SU-DHL-6 (cell line): ENCODE results near the gene NUDT14.

ENCODE experiments used
- H2AFZ ChIP-seq: fragments of 200-600 bp; sonication (generic); 2 replicates; pipeline ENCODE4 v1.6.1; 2014; ENCODE audit warnings: low read depth, mild to moderate bottlenecking, moderate library complexity, mixed read lengths, antibody characterized with exemption, low read length; ENCODE audit not compliant: severe bottlenecking
- H3F3A ChIP-seq: fragments of 200-600 bp; shearing (Covaris generic); 2 replicates; pipeline ENCODE4 v1.6.0; 2016; ENCODE audit warnings: antibody characterized with exemption, mild to moderate bottlenecking; ENCODE audit not compliant: insufficient read depth
- H3K27ac ChIP-seq: fragments of 200-600 bp; sonication (generic); 2 replicates; pipeline ENCODE4 v1.5.1; 2016; ENCODE audit warnings: low read depth, mild to moderate bottlenecking, low read length, moderate library complexity, mixed read lengths
- H3K27me3 ChIP-seq: fragments of 200-600 bp; sonication (generic), shearing (Covaris generic); 2 replicates; pipeline ENCODE4 v1.6.0; 2014; ENCODE audit warnings: mild to moderate bottlenecking, low read length
- H3K36me3 ChIP-seq: fragments of 200-600 bp; sonication (generic); 2 replicates; pipeline ENCODE4 v1.6.1; 2014; ENCODE audit warnings: mild to moderate bottlenecking, low read length, mixed read lengths
- H3K4me2 ChIP-seq: fragments of 300-600, 200-600 bp; shearing (Covaris generic), sonication (generic); 2 replicates; pipeline ENCODE4 v1.6.0; 2014; ENCODE audit warnings: low read length, low read depth, mild to moderate bottlenecking; ENCODE audit not compliant: poor library complexity, severe bottlenecking
- H3K4me3 ChIP-seq: fragments of 200-600 bp; sonication (generic); 2 replicates; pipeline ENCODE4 v1.5.1; 2014; ENCODE audit warnings: antibody characterized with exemption, low read length, mild to moderate bottlenecking, mixed read lengths; ENCODE audit not compliant: insufficient read depth, poor library complexity, severe bottlenecking
- H3K79me2 ChIP-seq: fragments of 200-600 bp; sonication (generic); 2 replicates; pipeline ENCODE4 v1.6.1; 2014; ENCODE audit warnings: mild to moderate bottlenecking, low read length, moderate library complexity; ENCODE audit not compliant: insufficient read depth
- H3K9ac ChIP-seq: fragments of 200-600 bp; sonication (generic); 2 replicates; pipeline ENCODE4 v1.7.0; 2014; ENCODE audit warnings: mild to moderate bottlenecking, low read length
- H3K9me2 ChIP-seq: fragments of 200-600 bp; sonication (generic); replicated peaks from 2 replicates; pipeline ENCODE4 v1.6.1; 2014; ENCODE audit warnings: low read length; ENCODE audit not compliant: insufficient read depth
- H3K9me3 ChIP-seq: fragments of 200-600 bp; sonication (generic); 2 replicates; pipeline ENCODE4 v1.6.1; 2014; ENCODE audit warnings: low read length, mixed read lengths; ENCODE audit not compliant: insufficient read depth
- H4K20me1 ChIP-seq: fragments of 200-600 bp; sonication (generic); 2 replicates; pipeline ENCODE4 v1.6.1; 2014; ENCODE audit warnings: low read depth, mild to moderate bottlenecking, antibody characterized with exemption, low read length, moderate library complexity, mixed read lengths
- EZH2phosphoT487 ChIP-seq: fragments of 200-600 bp; sonication (generic), shearing (Covaris generic); conservative IDR thresholded peaks from 2 replicates; pipeline ENCODE4 v1.6.1; 2018; ENCODE audit warnings: mild to moderate bottlenecking, antibody characterized with exemption, low read length, moderate library complexity, mixed read lengths
- TF ChIP-seq, protein P1 (sequence below): fragments of 200-600 bp; sonication (generic); IDR thresholded peaks from one replicate; pipeline ENCODE4 v1.5.1; 2017; ENCODE audit warnings: antibody characterized with exemption, mild to moderate bottlenecking, low read length, moderate library complexity; ENCODE audit not compliant: insufficient read depth, poor library complexity, severe bottlenecking

NUDT14 gene

DNA sequence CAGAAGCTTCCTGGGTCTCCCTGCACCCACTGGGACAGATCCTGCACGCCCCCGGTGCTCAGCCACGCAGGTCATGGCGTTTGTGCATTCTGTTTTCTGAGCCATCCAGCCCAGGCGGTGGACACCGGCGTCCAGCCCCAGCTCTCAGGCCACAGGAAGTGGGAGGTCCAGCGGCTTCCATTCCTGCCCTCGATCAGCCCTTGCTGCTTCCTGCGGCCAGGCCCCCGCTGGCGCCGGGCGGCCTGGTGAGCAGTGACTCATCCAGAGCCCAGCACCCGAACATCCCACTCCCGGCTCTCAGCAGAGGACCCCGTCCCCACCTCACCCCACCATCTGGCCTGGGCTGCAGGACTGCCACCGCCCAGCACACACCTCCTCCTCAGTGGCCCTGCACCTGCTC is 18.0 kb upstream of the NUDT14 start:
- Histone ChIP-seq H4K20me1 (no peaks in the 10 kb centered on the region), H3K36me3 (no peaks in the 10 kb centered on the region), H3K9ac (no peak overlapping the region), H3K9me3 (no peaks in the 10 kb centered on the region), H3K9me2 (no peaks in the 10 kb centered on the region), H2AFZ (no peak overlapping the region), H3F3A (no peaks in the 10 kb centered on the region), H3K27me3 (no peaks in the 10 kb centered on the region), H3K79me2 (no peaks in the 10 kb centered on the region), H3K4me3 (no peak overlapping the region), H3K4me2 (no peak overlapping the region), H3K27ac (no peak overlapping the region)
- TF ChIP-seq, protein P1, sequence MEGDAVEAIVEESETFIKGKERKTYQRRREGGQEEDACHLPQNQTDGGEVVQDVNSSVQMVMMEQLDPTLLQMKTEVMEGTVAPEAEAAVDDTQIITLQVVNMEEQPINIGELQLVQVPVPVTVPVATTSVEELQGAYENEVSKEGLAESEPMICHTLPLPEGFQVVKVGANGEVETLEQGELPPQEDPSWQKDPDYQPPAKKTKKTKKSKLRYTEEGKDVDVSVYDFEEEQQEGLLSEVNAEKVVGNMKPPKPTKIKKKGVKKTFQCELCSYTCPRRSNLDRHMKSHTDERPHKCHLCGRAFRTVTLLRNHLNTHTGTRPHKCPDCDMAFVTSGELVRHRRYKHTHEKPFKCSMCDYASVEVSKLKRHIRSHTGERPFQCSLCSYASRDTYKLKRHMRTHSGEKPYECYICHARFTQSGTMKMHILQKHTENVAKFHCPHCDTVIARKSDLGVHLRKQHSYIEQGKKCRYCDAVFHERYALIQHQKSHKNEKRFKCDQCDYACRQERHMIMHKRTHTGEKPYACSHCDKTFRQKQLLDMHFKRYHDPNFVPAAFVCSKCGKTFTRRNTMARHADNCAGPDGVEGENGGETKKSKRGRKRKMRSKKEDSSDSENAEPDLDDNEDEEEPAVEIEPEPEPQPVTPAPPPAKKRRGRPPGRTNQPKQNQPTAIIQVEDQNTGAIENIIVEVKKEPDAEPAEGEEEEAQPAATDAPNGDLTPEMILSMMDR = no peak
- no peak for TF ChIP-seq EZH2phosphoT487

DNA sequence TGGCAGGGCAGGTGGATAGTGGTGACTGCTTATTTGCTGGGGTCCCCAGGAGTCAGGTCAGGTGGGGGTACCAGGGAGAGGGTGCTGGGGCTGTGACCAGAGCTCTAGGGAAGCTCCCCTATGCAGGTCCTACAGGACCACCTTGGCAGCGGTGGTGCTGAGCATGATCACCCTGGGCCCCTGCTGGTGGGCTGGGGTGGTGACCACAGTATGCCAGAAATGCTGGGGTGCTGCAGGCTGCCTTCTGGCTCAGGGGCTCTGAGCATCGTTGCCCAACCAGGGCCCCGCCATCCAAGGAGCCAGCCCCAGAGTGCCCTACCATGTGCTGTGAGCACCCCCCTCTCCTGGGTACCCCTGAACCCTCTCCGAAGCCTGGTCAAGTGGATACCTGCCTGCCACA is 17.5 kb upstream of the NUDT14 start:
- Histone ChIP-seq H3K4me2 (no peak overlapping the region), H3K79me2 (no peaks in the 10 kb centered on the region), H3K9me3 (no peaks in the 10 kb centered on the region), H3K36me3 (no peaks in the 10 kb centered on the region), H3F3A (no peaks in the 10 kb centered on the region), H3K27ac (no peak overlapping the region), H3K27me3 (no peaks in the 10 kb centered on the region), H3K9ac (no peak overlapping the region), H3K4me3 (no peak overlapping the region), H3K9me2 (no peaks in the 10 kb centered on the region), H2AFZ (no peak overlapping the region), H4K20me1 (no peaks in the 10 kb centered on the region)
- TF ChIP-seq, protein P1 = no peak
- no peak for TF ChIP-seq EZH2phosphoT487

DNA sequence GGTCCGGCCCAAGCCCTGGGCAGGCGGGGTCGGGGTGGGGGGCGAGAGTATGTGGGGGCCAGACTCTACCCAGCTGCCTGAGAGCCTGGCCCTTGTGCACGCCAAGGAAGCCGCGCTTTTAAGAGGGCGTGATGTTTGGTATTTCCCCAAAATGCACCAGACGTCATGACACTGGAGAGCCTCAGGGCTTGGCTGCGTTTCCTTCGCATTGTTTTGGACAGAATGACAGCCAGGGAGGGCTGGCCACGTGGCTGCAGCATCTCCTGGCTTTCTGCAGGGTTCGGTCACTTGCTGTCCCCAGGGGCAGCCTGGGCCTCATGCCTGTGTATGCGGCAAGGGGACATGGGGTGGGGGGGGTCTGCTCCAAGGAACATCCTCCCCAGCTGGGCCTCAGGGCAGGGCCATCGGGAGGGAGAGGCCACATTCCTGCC is 16.1 kb upstream of the NUDT14 start:
- Histone ChIP-seq H4K20me1 (no peaks in the 10 kb centered on the region), H3F3A (no peaks in the 10 kb centered on the region), H3K9ac (no peak overlapping the region), H3K9me3 (no peaks in the 10 kb centered on the region), H3K36me3 (no peaks in the 10 kb centered on the region), H3K27ac (no peak overlapping the region), H3K4me2 (no peak overlapping the region), H3K27me3 (no peaks in the 10 kb centered on the region), H3K9me2 (no peaks in the 10 kb centered on the region), H2AFZ (no peak overlapping the region), H3K4me3 (no peak overlapping the region), H3K79me2 (no peaks in the 10 kb centered on the region)
- TF ChIP-seq, protein P1 = no peak
- TF ChIP-seq EZH2phosphoT487 = no peak
